Measurements from ENCODE around the gene CKM. TPM values are rescaled to one million over a fixed set of nuclear protein-coding genes. Genes with fewer than 3 reads are reported as not detected.

Gene CKM
- total and polyA plus RNA-seq, 10 of the 15 experiments (the other 5 are each of a cell fraction or from before 2014, with no cell fraction given), result 0.08 to 0.14 (median 0.13) TPM; not detected in 5

DNA sequence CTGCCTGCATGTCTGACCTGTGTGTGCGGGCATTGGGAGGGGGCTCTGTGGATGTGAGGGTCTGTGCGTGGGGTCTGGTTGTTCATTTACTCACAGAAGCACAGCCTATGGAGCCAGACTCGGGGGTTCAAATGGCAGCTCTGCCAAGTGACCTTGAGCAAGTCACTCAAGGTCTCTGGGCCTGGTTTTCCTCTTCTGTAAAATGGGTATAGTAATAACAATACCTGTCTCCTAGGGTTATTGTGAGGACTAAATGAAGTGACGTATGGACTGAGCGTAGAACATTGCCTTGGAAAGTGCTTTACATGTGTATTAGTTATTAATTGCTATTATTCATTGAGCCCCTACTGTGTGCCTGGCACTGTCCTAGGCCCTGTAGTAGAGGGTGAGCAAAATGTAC lies 24.4 kb downstream of the CKM start (continued):
- no peak for TF ChIP-seq FOXK2 (IDR thresholded peaks at IDR 0.05)
- TF ChIP-seq SREBF1 (IDR thresholded peaks at IDR 0.05; ENCODE audit: low read length), result no peak

DNA sequence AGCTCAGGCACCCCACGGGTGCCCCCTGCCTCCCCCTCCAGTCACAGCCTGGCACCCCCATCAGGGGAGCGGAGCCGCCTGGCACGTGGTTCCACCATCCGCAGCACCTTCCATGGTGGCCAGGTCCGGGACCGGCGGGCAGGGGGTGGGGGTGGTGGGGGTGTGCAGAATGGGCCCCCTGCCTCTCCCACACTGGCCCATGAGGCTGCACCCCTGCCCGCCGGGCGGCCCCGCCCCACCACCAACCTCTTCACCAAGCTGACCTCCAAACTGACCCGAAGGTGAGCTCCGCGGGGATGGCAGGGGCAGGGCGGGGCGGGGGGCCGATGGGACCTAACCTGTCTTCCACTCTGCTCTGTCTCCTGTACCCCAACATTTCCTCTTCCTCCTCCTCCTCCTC lies 25.0 kb downstream of the CKM start:
- no peak overlapping the region for H3K27ac ChIP-seq (ENCODE audit: control insufficient read depth, insufficient read depth)
- no peak for ATAC-seq
- in situ Hi-C loops (cut with MboI) (no loop called here), intact Hi-C loops (cut with micrococcal nuclease; ENCODE audit: unreplicated experiment) (no loop called here)
- H4K20me1 ChIP-seq (ENCODE audit: control insufficient read depth, insufficient read depth), result no peaks in the 10 kb centered on the region
- CTCF ChIA-PET, result no interaction called here
- H3K27me3 ChIP-seq (replicated peaks in 1 of 2; ENCODE audit: control insufficient read depth in 2 of 2, insufficient read depth in 2 of 2, low read length in 1 of 2), result no peaks in the 10 kb centered on the region
- no TSS peak for BruUV-seq (replicated peaks)
- H2AFZ ChIP-seq (ENCODE audit: control insufficient read depth, low read depth, low read length), result no peak overlapping the region
- H3K4me2 ChIP-seq (ENCODE audit: control insufficient read depth, insufficient read depth), result no peak overlapping the region
- H3K4me3 ChIP-seq, result no peak overlapping the region
- RAD21 ChIA-PET (ENCODE audit: unreplicated experiment), result no interaction called here
- WGBS (ENCODE audit: insufficient coverage, insufficient replicate concordance, low lambda C conversion rate, missing lambda C conversion rate), result 100% methylated on average over 1 of the region's 18 CpGs
- no peaks in the 10 kb centered on the region for H3K4me1 ChIP-seq (ENCODE audit: control insufficient read depth, insufficient read depth, low read length)
- no peaks in the 10 kb centered on the region for H3K9me3 ChIP-seq (replicated peaks; ENCODE audit: control insufficient read depth, insufficient read depth, low read length)
- TF ChIP-seq ZBED1 (IDR thresholded peaks at IDR 0.05; ENCODE audit: borderline replicate concordance) (no peak), KAT2A (conservative IDR thresholded peaks at IDR 0.05; ENCODE audit: control insufficient read depth, low read depth, low read length) (no peak), ZNF217 (IDR thresholded peaks at IDR 0.05) (no peak), ESRRA (IDR thresholded peaks at IDR 0.05; ENCODE audit: low read length) (no peak), RAD21 (IDR thresholded peaks at IDR 0.05; ENCODE audit: insufficient read depth, low read depth, low read length) (no peak), EED (IDR thresholded peaks at IDR 0.05; ENCODE audit: low read depth) (no peak)
- no peak overlapping the region for H3K9ac ChIP-seq (ENCODE audit: control insufficient read depth, insufficient read depth, low read length)
- no peaks in the 10 kb centered on the region; a peak in 1 of 4 replicates for H3K36me3 ChIP-seq (ENCODE audit: control insufficient read depth in 2 of 2, insufficient read depth in 2 of 2, low read length in 1 of 2)
- SMC1A ChIA-PET (ENCODE audit: uncharacterized antibody, unreplicated experiment), result no interaction called here
- no peak for DNase-seq (ENCODE audit: low read depth, low spot score)
- no peaks in the 10 kb centered on the region for H3K79me2 ChIP-seq (ENCODE audit: control insufficient read depth, insufficient read depth, low read length)
- FAIRE-seq, result no peak
- POLR2A ChIA-PET, result no interaction called here

DNA sequence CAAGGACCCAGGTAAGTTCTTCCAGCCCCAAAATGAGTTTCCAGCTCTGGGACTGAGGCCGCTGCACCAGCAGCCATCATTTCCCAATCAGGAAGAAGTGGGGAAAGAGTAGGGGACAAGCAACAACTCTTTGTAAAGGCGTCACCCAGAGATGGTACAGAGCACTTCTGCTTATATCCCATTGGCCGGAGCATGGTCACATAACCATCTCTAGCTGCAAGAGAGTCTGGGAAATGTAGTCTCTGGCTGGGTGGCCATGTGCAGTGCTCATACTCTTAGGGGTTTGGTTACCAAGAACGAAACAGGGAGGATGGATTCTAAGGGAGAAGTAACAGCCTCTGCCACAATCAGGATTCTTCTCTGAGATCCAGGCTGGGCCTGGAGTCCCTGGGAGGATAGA lies 26.3 kb downstream of the CKM start:
- no peak overlapping the region for H3K27ac ChIP-seq (ENCODE audit: control insufficient read depth, insufficient read depth)
- 99% methylated on average over 4 of the region's 4 CpGs for WGBS (ENCODE audit: insufficient coverage, insufficient replicate concordance, low lambda C conversion rate, missing lambda C conversion rate)
- ChIA-PET POLR2A (no interaction called here), CTCF (interaction anchor here (1.0 kb wide), 1 partner anchor 22 kb away, joined by 3 read pairs; no protein-coding TSS in a partner anchor), RAD21 (ENCODE audit: unreplicated experiment) (no interaction called here), SMC1A (ENCODE audit: uncharacterized antibody, unreplicated experiment) (no interaction called here)
- no TSS peak for BruUV-seq (replicated peaks)
- peak; percentile 49 for TF ChIP-seq SIX5 (IDR thresholded peaks at IDR 0.05; ENCODE audit: low read depth, low read length, severe bottlenecking)
- peak; percentile 43; the same call in 1 of the 2 replicates for TF ChIP-seq YY1 (IDR thresholded peaks at IDR 0.05; ENCODE audit: low read depth, low read length)
- TF ChIP-seq, protein P1, sequence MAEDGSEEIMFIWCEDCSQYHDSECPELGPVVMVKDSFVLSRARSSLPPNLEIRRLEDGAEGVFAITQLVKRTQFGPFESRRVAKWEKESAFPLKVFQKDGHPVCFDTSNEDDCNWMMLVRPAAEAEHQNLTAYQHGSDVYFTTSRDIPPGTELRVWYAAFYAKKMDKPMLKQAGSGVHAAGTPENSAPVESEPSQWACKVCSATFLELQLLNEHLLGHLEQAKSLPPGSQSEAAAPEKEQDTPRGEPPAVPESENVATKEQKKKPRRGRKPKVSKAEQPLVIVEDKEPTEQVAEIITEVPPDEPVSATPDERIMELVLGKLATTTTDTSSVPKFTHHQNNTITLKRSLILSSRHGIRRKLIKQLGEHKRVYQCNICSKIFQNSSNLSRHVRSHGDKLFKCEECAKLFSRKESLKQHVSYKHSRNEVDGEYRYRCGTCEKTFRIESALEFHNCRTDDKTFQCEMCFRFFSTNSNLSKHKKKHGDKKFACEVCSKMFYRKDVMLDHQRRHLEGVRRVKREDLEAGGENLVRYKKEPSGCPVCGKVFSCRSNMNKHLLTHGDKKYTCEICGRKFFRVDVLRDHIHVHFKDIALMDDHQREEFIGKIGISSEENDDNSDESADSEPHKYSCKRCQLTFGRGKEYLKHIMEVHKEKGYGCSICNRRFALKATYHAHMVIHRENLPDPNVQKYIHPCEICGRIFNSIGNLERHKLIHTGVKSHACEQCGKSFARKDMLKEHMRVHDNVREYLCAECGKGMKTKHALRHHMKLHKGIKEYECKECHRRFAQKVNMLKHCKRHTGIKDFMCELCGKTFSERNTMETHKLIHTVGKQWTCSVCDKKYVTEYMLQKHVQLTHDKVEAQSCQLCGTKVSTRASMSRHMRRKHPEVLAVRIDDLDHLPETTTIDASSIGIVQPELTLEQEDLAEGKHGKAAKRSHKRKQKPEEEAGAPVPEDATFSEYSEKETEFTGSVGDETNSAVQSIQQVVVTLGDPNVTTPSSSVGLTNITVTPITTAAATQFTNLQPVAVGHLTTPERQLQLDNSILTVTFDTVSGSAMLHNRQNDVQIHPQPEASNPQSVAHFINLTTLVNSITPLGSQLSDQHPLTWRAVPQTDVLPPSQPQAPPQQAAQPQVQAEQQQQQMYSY (CRISPR knock-in tag; IDR thresholded peaks at IDR 0.05), result no peak
- H2AFZ ChIP-seq (ENCODE audit: control insufficient read depth, low read depth, low read length), result no peak overlapping the region
- H4K20me1 ChIP-seq (ENCODE audit: control insufficient read depth, insufficient read depth), result no peaks in the 10 kb centered on the region
- no peak overlapping the region for H3K4me3 ChIP-seq
- intact Hi-C loops (cut with micrococcal nuclease; ENCODE audit: unreplicated experiment), result no loop called here
- ATAC-seq (peak; percentile 57; the same call in 1 of the 3 replicates), FAIRE-seq (no peak), DNase-seq (ENCODE audit: low read depth, low spot score) (no peak)
- no peaks in the 10 kb centered on the region for H3K4me1 ChIP-seq (ENCODE audit: control insufficient read depth, insufficient read depth, low read length)
- no peak overlapping the region for H3K4me2 ChIP-seq (ENCODE audit: control insufficient read depth, insufficient read depth)
- in situ Hi-C loops (cut with MboI), result no loop called here
- H3K79me2 ChIP-seq (ENCODE audit: control insufficient read depth, insufficient read depth, low read length), result no peaks in the 10 kb centered on the region
- H3K36me3 ChIP-seq (ENCODE audit: control insufficient read depth in 2 of 2, insufficient read depth in 2 of 2, low read length in 1 of 2), result no peaks in the 10 kb centered on the region; a peak in 1 of 4 replicates
- no peaks in the 10 kb centered on the region for H3K9me3 ChIP-seq (replicated peaks; ENCODE audit: control insufficient read depth, insufficient read depth, low read length)
- H3K27me3 ChIP-seq (replicated peaks in 1 of 2; ENCODE audit: control insufficient read depth in 2 of 2, insufficient read depth in 2 of 2, low read length in 1 of 2), result no peaks in the 10 kb centered on the region
- H3K9ac ChIP-seq (ENCODE audit: control insufficient read depth, insufficient read depth, low read length), result no peak overlapping the region
